Body of pancreas (tissue), 4 donors: ENCODE data around the gene TNFSF12. TPM values are rescaled to one million over a fixed set of nuclear protein-coding genes. Genes with fewer than 3 reads are reported as not detected.

Experiments
- ATAC-seq: fragments of 150-250 bp; one replicate; pipeline ENCODE4 v1.9.1; 2016
- DNase-seq, 4 donors: peaks; one replicate each; pipeline ENCODE4 v3.0.0-alpha.2; 2019
- H3K27ac ChIP-seq, 4 donors: fragments of 200-600 bp; sonication (generic); 1 replicate in 3 of 4; 2 replicates in 1 of 4; pipeline versions ENCODE4 v1.5.1 to v1.6.1; 2016 to 2019; ENCODE audit warnings: mild to moderate bottlenecking in 1 of 4, mixed read lengths in 1 of 4, moderate library complexity in 1 of 4
- H3K27me3 ChIP-seq, 2 donors: fragments of 200-600 bp; sonication (generic); one replicate each; pipeline ENCODE4 v1.6.0; 2016; ENCODE audit warnings: mild to moderate bottlenecking in 1 of 2
- H3K36me3 ChIP-seq, 2 donors: fragments of 200-600 bp; sonication (generic); replicated peaks in 1 of 2; 2 replicates each; pipeline ENCODE4 v1.5.1; 2016; ENCODE audit warnings: low read depth in 2 of 2; ENCODE audit not compliant: insufficient read depth in 1 of 2
- H3K4me1 ChIP-seq: fragments of 200-600 bp; sonication (generic); one replicate; pipeline ENCODE4 v1.6.0; 2016
- H3K4me3 ChIP-seq, 2 donors: fragments of 200-600 bp; sonication (generic); 1 replicate in 1 of 2; 2 replicates in 1 of 2; pipeline ENCODE4 v1.5.1; 2016 to 2019
- H3K9me3 ChIP-seq, 3 donors: fragments of 200-600 bp; sonication (generic); 1 replicate in 2 of 3; 2 replicates in 1 of 3; pipeline ENCODE4 v1.5.1; 2016
- CTCF ChIP-seq, 7 experiments: fragments of 450-650 bp in 4 of 7; fragments of 200-600 bp in 3 of 7; sonication (generic) in 3 of 7; IDR thresholded peaks; one replicate each; pipeline ENCODE4 v1.5.1; 2016 to 2019; ENCODE audit warnings: antibody characterized with exemption in 7 of 7
- POLR2A ChIP-seq, 3 donors: fragments of 450-650 bp; IDR thresholded peaks; one replicate each; pipeline ENCODE4 v1.6.1; 2016; ENCODE audit warnings: antibody characterized with exemption in 3 of 3, mild to moderate bottlenecking in 2 of 3
- WGBS, 2 donors: methylation state at CpG; one replicate each; pipeline ENCODE4 v1.1.5; 2017; 5-methylcytosine and 5-hydroxymethylcytosine counted together
- intact Hi-C: fragments of 100-400 bp; cut with DNase I; formaldehyde crosslinking; loops from one replicate; pipeline ENCODE4 v1.15.1; 2023
- total RNA-seq, 2 donors: library from RNA; depleted of rRNA; stranded (reverse); fragments of >200 nt; gene quantifications; one replicate each; pipeline ENCODE4 v1.1.0, GENCODE V29; 2016

The TNFSF12 gene
- total RNA-seq, 2 donors from 2014 or later: 32.2 to 48.8 TPM

- 61 to 70% methylated on average over 5 to 9 of the region's 9 CpGs for WGBS, 2 donors
- H3K36me3 ChIP-seq: peaks cover 5% of the 10 kb centered on the region in 2 donors
- no peaks in the 10 kb centered on the region for H3K27me3 ChIP-seq
- intact Hi-C loops: no loop called here
- H3K4me3 ChIP-seq: no peak overlapping the region
- peaks cover 43% of the 10 kb centered on the region for H3K4me1 ChIP-seq
- no peak for ATAC-seq
- DNase-seq: peak in 2 of 4 donors; percentile 46 to 49
- no peaks in the 10 kb centered on the region for H3K9me3 ChIP-seq
- no peak overlapping the region for H3K27ac ChIP-seq
- TF ChIP-seq POLR2A (IDR thresholded peaks at IDR 0.05) (no peak), CTCF (IDR thresholded peaks at IDR 0.05) (peak in 5 of 7 experiments; percentile 11 to 39 (median 26))
Measured at GRCh38 chr17:7586673-7587419, 38.0 kb downstream of the TNFSF12 start.

DNA sequence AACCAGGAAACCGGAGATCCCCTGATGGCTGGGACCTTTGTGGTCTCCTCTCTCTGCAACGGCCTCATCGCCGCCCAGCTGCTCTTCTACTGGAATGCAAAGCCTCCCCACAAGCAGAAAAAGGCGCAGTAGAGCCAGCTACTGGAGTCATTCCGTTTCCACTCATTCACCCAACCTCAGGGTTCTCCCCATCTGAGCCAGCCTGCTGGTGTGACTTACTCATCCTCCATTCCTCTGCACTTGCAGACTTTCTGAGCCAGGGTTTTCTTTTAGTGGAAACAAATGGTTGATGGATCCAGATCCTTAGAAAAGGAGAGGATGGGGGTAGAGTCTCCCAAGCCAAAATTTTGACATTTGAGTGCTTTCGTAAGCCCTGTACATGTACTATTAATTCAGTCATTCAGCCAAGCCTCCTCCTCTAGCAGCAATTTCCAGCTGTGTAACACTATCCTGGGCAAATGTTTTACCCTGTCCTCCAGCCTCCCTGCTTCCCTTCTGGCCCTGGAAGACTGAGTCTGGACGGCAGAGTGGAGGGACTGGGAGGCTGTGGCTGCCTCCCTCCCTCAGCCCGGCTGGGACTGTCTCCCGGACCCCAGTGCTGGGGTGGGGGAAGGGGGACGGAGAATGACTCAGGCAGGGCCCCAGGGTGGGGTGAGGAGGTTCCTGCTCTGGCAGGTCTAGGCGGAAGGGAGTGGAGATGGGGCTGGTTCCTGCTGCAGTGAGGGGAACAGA lies 38.7 kb downstream of the TNFSF12 start:
- DNase-seq (no peak), ATAC-seq (no peak)
- peaks cover 37% of the 10 kb centered on the region for H3K4me1 ChIP-seq
- intact Hi-C loops: no loop called here
- TF ChIP-seq POLR2A (IDR thresholded peaks at IDR 0.05) (no peak), CTCF (IDR thresholded peaks at IDR 0.05) (no peak)
- no peak overlapping the region for H3K4me3 ChIP-seq
- H3K36me3 ChIP-seq: peaks cover 11 to 12% of the 10 kb centered on the region in 2 donors
- no peaks in the 10 kb centered on the region for H3K9me3 ChIP-seq
- 73 to 79% methylated on average over 10 to 12 of the region's 12 CpGs for WGBS, 2 donors
- no peaks in the 10 kb centered on the region for H3K27me3 ChIP-seq
- no peak overlapping the region for H3K27ac ChIP-seq

- H3K27me3 ChIP-seq: no peaks in the 10 kb centered on the region
- 79 to 94% methylated on average over 15 to 26 of the region's 30 CpGs for WGBS, 2 donors
- ATAC-seq (no peak), DNase-seq (no peak)
- peaks cover 28% of the 10 kb centered on the region for H3K4me1 ChIP-seq
- TF ChIP-seq POLR2A (IDR thresholded peaks at IDR 0.05) (no peak), CTCF (IDR thresholded peaks at IDR 0.05) (no peak)
- no peaks in the 10 kb centered on the region for H3K9me3 ChIP-seq
- no peak overlapping the region for H3K4me3 ChIP-seq
- intact Hi-C loops: no loop called here
- peak overlapping the region in 1 of 4 donors; percentile 27 for H3K27ac ChIP-seq
- peaks cover 20 to 21% of the 10 kb centered on the region in 2 donors for H3K36me3 ChIP-seq
Measured at GRCh38 chr17:7588553-7589203, 39.8 kb downstream of the TNFSF12 start.

- ATAC-seq: peak; percentile 81
- peaks cover 20 to 25% of the 10 kb centered on the region in 2 donors for H3K36me3 ChIP-seq
- peak overlapping the region in 1 of 4 donors; percentile 27 for H3K27ac ChIP-seq
- peaks cover 26% of the 10 kb centered on the region for H3K4me1 ChIP-seq
- H3K4me3 ChIP-seq: no peak overlapping the region
- WGBS, 2 donors: 13 to 54% methylated on average over 9 to 53 of the region's 56 CpGs
- H3K27me3 ChIP-seq: no peaks in the 10 kb centered on the region
- intact Hi-C loops: no loop called here
- DNase-seq: peak; percentile 80 to 86 (median 85)
- TF ChIP-seq POLR2A (IDR thresholded peaks at IDR 0.05): no peak
- peak; percentile 57 to 87 (median 83) for TF ChIP-seq CTCF (IDR thresholded peaks at IDR 0.05)
- no peaks in the 10 kb centered on the region for H3K9me3 ChIP-seq
Measured at GRCh38 chr17:7589204-7589868, 40.5 kb downstream of the TNFSF12 start.
